NCI-H146 (cell line): ENCODE data around the gene GUCY1B1.
"Not testable (repeated sequence)": the region's sequence is repeated elsewhere in the genome, so short reads cannot be mapped to it uniquely, and the experiment has no call there.

Experiments
- DNase-seq: peaks from one replicate; lab custom pipeline; 2025; lab: John Stamatoyannopoulos, UW

The GUCY1B1 gene

DNA sequence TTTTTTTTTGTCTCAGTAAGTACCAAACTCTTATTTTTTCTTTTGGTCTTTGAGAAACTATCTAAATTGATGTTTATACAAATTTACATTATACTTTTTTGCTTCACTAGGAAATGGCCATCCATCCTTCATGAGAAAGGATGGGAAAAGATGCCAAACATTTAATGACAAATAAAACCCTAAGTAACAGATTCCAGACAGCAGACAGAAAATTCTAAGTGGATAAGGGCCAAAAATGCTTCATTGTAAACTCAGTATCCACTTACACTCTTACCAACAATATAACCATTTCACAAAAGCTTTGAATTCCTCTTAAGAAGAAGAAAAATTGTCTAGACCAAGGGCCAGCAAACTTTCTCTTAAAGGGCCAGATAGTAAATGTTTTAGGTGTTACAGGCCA, 3.5 kb downstream of the GUCY1B1 start:
- no peak for DNase-seq

DNA sequence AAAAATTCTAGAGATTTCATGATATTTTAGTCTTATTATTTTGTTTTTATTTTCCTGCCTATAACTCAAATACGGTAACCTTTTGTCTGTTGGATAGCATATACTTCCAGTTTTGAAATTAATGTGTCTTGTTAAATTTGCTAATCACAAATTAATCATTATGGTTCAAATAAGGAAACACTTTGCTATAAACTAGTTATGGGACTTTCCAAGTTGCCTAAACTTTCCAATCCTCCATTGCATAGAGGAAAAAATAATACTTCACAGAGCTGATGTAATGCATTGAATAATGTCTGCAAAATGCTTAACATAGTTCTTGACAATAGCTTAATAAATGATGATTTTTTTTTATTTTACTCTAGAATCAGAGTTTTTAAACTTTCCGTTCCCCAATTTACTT, 4.7 kb downstream of the GUCY1B1 start:
- DNase-seq = no peak

DNA sequence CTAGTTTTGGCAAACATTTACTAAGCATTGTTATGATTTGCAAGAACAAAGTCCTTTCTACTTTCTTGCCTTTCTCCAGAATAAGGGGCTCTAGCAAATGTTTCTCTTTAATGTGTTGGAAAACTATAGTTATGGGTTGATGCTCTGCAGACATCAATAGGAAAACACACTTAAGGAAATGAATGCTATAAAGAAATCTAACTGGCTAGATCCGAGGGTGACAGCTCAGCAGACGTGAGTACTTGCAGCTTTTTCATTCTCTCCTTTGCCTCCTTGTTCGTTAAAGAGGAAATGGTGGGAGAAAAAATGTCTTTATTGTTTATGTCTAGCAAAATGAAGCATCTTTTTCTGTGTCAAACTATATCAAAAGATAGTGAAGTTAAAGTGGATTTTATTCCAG, 6.3 kb downstream of the GUCY1B1 start:
- no peak for DNase-seq

DNA sequence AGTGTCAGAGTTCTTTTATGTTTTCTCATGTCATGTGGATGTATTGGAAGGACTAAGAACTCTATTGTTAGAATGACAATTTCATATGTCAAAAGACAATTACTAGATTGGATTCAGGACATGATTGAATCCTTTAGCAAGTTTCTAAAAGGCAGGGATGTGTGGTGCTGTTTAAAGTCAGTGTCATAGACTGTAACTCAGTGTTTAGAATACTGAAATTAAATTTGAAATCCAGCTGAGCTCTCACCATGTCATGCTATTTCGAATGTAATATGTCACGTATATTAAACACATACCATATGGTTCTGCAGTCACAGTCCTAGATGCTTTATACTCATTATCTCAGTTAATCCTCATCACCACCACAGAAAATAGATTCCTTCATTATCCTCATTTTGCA, 7.8 kb downstream of the GUCY1B1 start:
- no peak for DNase-seq

DNA sequence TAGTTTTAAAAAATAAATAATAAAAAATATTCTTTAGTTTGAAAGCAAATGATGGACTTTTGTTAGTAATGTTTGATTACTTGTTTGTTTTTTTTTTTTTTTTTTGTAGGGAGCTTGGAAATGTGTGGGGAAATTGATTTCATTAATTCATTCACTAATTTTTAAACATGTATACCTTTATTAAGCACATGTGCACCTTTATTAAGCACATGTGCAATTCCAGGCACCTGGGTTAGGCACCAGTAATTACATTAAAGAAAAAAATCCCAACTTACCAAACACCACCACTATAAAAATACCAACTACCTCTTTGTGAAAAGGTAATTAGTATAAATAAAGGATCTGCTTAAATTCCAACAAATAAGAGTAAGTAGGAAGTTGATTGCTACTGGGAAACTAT, 9.5 kb downstream of the GUCY1B1 start:
- no peak for DNase-seq

DNA sequence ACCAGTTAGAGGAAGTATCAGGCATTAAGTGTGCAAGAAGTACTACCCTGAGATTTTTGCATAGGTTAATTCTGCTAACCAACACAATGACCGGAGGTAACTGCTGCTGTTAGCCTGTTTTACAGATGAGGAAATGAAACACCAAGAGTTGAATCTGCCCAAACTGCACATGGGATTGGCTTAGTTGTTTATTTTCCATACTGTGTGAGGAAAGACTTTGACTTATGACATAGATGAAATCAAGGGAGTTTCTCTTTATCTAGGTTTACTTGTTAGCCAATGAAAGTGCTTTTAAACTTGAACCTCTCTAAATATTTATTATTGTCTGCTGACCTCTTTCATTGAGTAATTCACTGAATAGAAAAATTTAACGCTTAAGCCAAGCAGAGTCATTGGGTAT, 10.3 kb downstream of the GUCY1B1 start:
- no peak for DNase-seq

DNA sequence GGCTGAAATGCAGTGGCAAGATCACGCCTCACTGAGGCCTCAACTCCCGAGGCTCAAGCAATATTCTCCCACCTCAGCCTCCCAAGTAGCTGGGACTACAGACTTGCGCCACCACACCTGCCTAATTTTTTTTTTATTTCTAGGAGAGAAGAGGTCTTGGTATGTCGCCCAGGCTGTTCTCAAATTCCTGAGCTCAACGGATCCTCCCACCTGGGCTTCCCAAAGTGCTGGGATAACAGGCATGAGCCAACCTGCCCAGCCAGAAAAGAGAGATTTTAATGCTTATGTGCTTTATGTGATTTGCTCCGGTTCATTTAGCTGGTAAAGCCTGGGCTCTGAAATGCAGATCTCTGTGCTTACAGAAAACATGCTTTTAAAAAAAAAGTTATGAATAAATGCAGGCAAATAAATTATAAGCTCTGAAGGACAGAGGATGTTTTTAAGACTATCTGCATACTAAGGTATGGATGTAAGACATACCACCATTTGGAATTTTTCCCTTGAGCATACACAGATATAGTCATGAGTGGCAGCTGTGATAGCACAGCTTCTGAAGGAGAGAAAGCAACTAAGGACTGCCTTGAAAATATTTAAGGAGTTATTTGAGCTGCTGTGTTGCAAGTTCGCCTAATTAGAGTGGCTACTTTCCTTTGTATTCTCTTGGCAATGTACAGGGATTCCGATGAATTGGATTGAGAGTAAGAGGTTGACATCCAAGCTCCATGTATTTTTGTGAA, 13.8 kb downstream of the GUCY1B1 start:
- DNase-seq = no peak

DNA sequence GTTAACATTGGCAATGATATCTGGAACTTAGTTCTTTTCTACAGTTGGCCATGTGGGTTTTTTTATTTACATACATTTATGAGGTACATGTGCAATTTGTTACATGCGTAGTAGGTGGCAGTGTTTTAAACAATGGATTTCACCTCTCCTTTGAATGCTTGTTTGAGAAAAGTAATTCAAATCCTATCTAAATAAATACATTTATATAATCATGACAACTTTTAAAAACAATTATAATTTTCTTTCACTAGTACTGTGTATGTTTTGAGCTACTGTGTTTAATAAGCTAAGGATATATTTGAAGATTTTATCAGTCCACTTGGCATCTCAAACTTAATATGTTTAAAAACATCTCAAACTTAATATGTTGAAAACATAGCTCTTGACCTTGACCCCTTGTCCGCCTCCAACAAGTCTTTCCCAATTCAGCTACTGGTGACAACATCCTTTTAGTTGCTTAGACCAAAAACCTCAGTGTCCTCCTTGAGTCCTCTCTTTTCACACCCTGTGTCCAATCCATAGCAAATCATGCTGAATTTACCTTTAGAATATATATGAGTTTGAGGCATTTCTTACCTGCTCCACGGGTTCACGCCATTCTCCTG, 14.5 kb downstream of the GUCY1B1 start:
- no peak for DNase-seq

DNA sequence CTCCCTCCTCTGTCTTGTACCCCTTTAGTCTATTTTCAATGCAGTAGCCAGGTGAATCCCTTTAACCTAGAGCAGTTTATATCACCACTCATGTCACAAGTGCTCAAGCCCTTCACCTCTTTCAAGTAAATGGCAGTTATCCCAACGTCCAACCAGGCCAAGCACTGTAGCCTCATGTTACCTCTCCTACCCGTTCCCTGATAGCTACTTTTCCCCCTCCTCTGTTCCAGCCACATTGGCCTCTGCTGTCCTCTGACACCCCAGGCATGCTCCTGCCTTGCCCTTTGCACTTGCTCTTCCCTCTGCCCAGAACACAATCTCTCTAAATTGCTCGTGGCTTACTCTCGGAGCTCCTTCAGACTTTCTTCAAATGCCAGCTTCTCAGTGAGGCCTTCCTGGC, 15.2 kb downstream of the GUCY1B1 start:
- no peak for DNase-seq

DNA sequence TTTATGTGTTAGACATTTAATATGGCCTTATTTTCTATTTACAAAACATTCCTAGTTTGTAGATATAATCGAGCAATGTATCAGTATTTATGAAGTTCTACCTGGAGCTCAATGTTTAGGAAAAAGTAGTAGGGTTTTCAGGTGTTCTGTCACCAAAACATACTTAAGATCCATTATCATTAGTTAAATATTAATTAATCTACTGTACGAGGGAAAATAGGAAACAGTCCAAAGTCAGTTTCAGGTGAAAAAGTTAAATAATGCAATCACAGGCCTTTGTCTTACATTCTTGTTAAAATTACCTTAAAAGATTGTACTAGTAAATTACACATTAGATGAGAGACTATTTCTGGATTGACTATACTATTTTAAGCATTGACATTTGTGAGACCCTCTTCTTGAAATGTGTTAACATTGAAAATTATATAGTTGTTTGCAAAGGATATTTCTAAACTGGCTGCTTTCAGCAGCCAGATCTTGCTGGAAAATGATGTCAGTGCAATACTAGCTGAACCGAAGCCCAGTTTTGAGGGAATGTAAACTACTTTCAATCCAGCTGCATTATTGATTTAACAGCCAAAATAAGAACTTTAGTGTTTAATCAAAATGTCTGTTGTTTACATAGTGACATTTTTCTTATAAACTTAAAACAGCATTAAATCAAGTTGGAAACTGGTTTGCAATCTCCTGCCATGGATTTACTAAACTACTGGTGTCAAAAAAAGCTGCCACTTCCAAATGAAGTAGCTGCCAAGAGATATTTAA, 19.3 kb downstream of the GUCY1B1 start:
- no peak for DNase-seq

DNA sequence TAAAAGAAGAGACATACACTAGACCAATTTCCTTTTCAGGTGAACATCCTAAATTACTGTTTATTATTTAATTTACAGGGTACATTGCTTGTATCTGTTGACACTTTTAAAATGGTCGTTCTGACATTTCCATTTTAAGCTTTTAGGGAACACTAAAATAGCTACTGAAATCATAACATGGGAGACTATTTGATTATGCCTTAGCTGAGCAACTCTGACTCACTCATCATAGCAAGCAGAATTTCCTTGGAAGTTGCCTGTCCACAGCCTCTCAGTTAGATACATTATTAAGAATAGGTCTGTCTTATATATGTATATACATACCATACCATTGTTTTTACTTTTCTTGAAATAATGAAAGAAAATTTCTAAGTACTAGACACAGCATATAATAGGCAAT, 22.0 kb downstream of the GUCY1B1 start:
- DNase-seq = no peak

DNA sequence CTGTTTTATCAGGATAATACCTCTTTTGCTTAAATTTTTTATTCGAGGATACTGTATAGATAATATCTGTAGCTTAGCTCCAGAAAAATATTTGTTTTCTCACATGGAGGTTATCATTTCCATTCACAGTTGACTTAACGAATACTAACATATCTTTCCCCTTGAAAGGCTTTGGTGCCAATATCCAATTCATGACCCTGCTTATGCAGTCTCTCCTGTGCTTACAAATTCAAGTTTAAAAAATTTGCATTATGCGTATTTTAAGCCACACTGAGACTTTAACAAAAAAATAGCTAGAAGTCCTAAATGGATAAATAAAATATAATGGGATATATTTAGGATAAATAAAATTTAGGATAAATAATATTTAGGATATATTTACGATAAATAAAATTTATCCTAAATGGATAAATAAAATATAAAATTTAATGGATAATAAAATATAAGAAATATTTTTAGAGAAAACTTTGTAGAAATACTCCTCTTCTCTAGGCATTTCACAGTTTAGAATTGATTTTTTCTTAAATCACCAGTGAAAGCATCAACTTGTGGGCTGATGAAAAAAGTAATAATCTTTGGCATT, 22.5 kb downstream of the GUCY1B1 start:
- no peak for DNase-seq

DNA sequence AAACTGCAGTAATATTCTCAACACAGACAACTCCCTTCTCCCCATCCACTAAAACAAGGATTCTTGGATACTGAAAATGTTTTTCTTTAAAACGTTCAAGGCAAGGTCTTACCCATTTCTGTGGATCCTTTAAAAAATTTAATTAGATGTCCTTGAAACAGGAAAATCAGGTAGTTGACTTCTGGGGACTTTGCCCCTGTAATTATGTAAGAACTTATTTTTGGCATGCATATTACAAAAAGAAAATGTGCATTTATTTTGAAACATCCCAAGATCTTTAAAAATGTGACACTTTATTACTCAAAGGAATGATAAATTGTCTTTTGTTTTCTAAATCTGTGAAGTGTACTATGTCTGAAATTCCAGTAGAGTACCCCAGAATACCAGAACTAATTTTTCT, 25.8 kb downstream of the GUCY1B1 start:
- no peak for DNase-seq

DNA sequence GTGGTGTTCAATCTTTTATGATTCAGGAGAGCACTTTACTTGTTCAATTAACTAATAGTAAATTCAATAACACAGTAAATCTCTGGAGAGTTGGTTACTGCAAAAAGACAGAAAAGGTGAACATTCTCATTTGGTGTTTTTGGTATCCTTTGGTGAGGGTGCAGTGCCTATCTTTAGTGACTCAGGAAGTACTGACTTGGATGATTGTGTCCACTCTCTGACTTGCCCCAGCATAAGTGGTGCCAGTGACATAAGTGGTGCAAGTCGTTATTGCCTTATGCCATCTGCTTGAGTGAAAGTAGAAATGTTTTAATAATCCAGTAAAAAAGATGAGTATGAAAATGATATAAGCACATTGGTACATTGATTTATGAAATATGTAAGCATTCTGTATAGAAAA, 27.0 kb downstream of the GUCY1B1 start:
- DNase-seq = no peak

DNA sequence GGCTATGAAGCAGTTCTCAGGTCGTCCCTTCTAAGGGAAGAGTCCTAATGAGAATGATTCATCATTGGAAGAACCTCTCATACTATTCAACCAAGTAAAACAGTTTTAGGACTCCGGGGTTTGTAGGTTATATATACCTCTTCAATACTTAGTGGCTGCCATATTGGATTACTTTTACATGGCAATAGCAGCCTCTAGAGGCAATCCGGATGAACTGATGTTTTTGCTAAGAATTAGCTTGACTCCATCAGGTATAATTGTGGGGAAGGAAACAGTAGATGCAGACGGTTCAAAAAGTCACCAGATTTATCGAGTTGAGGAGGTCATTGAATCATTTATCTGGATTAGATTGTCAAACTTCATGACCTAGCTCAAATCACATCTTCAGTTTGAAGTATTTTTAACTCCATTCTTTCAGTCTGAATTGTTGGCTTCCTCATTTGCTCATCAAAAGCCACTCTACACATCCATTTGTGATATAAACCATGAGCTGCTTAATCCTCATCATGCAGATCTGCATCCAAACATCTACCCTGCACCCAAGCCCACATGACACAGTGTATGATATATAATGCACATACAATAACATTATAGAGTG, 28.4 kb downstream of the GUCY1B1 start:
- peak; percentile 20 for DNase-seq

DNA sequence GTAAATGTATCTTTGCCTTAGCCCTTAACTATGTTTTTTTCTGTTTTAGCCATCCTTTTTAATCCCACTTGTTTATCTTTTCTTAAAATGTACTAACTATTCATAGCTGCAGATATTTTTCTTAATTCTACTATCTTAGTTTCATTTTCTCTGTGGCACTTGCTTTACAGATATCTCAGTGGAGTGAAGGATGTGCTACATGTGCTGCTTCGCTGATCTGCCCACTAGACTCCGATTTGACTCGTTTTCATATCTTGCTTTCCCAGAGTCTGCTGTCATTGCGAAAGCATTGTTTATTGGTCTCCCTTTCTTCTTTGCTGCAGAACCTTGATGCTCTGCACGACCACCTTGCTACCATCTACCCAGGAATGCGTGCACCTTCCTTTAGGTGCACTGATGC, 30.6 kb downstream of the GUCY1B1 start:
- no peak for DNase-seq

DNA sequence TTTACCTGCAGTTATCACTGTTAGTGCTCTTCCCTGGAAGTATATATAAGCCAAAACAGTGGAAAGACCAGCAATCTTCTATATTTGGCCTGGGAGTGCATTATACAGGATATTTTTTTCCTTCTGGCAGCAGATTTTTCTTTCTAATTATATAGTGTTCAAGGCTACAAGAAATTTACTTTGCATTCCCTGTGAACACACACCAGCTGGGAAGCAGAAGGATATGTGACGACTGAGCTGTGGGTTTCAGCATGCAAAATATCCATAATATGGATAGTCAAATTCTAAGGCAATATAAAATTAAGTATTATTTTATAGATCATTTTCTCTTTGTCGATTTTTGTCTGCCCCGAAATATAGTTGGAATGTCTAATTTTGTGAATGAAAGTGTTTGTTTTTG, 31.2 kb downstream of the GUCY1B1 start:
- DNase-seq = no peak

DNA sequence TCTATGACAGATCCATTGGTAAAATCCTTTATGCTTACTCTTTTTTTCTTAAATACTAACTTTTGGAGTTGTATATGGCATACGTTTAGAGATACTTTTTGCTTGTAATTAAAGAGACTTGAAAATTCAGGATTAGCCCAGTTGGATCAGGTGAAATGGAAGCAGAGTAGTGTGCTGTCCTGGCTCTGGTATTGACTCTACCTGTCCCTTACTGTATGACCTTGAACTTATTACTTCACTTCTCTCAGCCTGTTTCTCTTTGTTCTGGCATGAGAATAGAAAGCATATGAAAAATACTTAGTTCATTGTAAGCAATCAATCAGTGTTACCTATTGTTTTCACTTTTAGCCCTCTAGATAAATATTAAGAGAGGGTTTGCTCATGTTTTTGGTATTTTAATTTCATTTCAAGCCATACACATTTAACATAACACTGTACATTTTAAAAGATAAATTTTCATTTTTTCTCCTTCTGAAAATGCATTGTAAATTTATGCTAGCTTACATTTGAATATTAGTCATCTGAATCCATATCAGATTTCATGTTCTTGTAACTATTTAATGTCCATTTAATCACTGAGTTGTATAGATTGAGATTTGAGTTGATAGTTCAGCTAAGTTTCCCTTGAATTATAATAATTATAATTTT, 35.9 kb downstream of the GUCY1B1 start:
- no peak for DNase-seq

DNA sequence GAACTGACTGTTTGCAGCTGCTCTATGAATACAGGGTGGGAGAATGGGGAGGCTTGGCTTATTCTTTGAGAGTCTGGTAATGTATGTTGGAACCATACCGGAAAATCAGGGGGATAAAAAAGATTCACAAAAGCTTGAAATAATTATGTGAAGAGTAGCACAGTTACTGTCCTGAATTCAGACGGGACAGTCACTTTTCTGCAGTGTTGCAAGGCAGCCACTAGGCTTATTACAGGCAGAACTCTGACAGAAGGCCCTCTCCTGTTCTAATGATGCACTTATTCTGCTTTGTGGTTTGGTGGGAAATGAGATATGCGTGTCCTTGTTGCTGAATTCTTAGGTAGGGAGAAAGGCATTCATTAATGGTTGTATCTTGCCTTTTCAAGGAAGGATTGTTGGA, 37.2 kb downstream of the GUCY1B1 start:
- DNase-seq = no peak

DNA sequence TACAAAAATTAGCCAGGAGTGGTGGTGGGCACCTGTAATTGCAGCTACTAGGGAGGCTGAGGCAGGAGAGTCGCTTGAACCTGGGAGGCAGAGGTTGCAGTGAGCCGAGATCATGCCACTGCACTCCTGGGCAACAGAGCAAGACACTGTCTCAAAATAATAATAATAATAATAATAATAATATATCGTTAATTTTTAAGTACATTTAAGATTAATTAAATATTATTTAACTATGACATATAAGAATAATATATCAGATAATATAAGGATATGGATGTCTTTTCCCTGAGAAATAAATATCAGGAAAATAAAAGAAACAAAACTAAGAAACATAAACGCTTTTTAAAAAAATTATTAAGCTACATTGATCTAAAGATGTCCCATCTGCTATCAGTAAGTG, 38.8 kb downstream of the GUCY1B1 start:
- DNase-seq = not testable (repeated sequence)

DNA sequence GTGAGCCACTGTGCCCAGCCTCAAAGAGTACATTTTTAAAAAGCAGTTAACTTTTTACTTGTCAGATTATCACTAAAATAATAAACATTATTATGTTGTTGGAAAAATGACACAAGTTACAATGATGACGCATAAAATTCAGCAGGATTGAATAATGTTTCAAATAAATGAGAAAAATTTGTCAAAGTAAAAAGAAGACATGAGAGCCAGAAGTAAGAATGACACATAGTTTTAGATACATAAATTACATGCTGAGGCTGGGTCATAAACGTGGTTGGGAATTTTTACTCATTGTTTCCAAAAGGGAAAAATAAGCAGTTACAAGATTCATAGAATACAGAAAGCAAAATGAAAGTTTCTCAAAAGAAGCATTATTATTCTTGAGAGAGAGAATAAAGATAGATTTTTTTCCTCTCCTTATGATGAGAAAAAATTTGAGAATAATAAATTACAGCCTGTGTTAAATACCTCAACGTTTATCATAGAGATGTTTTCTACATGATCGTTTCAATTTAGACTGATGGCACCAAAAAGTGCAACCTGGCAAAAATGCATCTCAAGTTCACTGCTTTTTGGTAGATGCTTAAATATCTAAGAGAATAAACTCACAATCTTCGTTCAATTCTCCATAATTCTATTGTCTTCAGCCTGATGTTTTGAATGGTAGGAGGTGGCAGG, 40.4 kb downstream of the GUCY1B1 start:
- no peak for DNase-seq

DNA sequence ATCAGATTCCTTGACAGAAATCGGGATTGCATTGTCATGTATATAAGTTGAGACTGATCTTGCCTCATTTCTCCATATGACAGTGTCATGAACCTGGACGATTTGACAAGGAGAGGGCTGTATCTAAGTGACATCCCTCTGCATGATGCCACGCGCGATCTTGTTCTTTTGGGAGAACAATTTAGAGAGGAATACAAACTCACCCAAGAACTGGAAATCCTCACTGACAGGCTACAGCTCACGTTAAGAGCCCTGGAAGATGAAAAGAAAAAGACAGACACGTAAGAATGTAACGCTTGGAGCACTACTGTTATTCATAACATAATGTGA, 40.9 kb downstream of the GUCY1B1 start:
- DNase-seq = no peak
